Liver (tissue), 9 donors: ENCODE measurements around the gene PTPRN2. TPM values are rescaled to one million over a fixed set of nuclear protein-coding genes. Genes with fewer than 3 reads are reported as not detected.

Source experiments
- DNase-seq: peaks from one replicate; pipeline ENCODE4 v3.0.0-alpha.2; 2017; ENCODE audit warnings: low spot score
- H3K27ac ChIP-seq, 2 donors: one replicate each; pipeline ENCODE4 v1.7.0; 2013; ENCODE audit warnings: inconsistent platforms in 2 of 2, low read length in 2 of 2, control low read depth in 1 of 2, low read depth in 1 of 2, mild to moderate bottlenecking in 1 of 2
- H3K27me3 ChIP-seq, 4 donors: one replicate each; pipeline versions ENCODE4 v1.6.1 to v1.7.0; 2013; ENCODE audit warnings: low read length in 3 of 4, inconsistent platforms in 1 of 4, mild to moderate bottlenecking in 1 of 4, moderate library complexity in 1 of 4; ENCODE audit not compliant: control insufficient read depth in 4 of 4, insufficient read depth in 4 of 4
- H3K36me3 ChIP-seq, 4 donors: one replicate each; pipeline versions ENCODE4 v1.6.1 to v1.7.0; 2013; ENCODE audit warnings: low read length in 3 of 4, mild to moderate bottlenecking in 3 of 4, low read depth in 1 of 4, moderate library complexity in 1 of 4; ENCODE audit not compliant: control insufficient read depth in 4 of 4, insufficient read depth in 3 of 4
- H3K4me1 ChIP-seq, 4 donors: one replicate each; pipeline versions ENCODE4 v1.6.1 to v1.7.0; 2013; ENCODE audit warnings: low read length in 3 of 4, mild to moderate bottlenecking in 3 of 4, moderate library complexity in 1 of 4; ENCODE audit not compliant: control insufficient read depth in 4 of 4, insufficient read depth in 4 of 4
- H3K4me3 ChIP-seq, 3 donors: one replicate each; pipeline versions ENCODE4 v1.6.1 to v1.7.0; 2013; ENCODE audit warnings: low read length in 3 of 3, control low read depth in 1 of 3, low read depth in 1 of 3, mild to moderate bottlenecking in 1 of 3
- H3K9ac ChIP-seq, 2 donors: one replicate each; pipeline ENCODE4 v1.7.0; 2013; ENCODE audit warnings: low read length in 2 of 2, mild to moderate bottlenecking in 2 of 2, moderate library complexity in 2 of 2, control low read depth in 1 of 2, low read depth in 1 of 2
- H3K9me3 ChIP-seq, 4 donors: one replicate each; pipeline versions ENCODE4 v1.6.1 to v1.7.0; 2013; ENCODE audit warnings: low read length in 3 of 4; ENCODE audit not compliant: control insufficient read depth in 4 of 4
- CTCF ChIP-seq: fragments of 150-350 bp; IDR thresholded peaks from 2 replicates; pipeline ENCODE4 v1.5.1; 2017; ENCODE audit warnings: improper control_type of control experiment, low read depth, low read length; ENCODE audit not compliant: missing input control
- EGR1 ChIP-seq, 2 donors: IDR thresholded peaks; 2 replicates each; pipeline ENCODE4 v1.6.1; 2016 to 2018; ENCODE audit warnings: antibody characterized with exemption in 2 of 2, low read depth in 2 of 2
- FOXA1 ChIP-seq: IDR thresholded peaks from 2 replicates; pipeline ENCODE4 v1.6.1; 2016; ENCODE audit warnings: antibody characterized with exemption
- FOXA2 ChIP-seq: IDR thresholded peaks from 2 replicates; pipeline ENCODE4 v1.6.1; 2016; ENCODE audit warnings: antibody characterized with exemption
- HNF4A ChIP-seq, 2 donors: conservative IDR thresholded peaks; 2 replicates each; pipeline ENCODE4 v1.6.1; 2016; ENCODE audit warnings: antibody characterized with exemption in 2 of 2, mild to moderate bottlenecking in 2 of 2
- MAX ChIP-seq: IDR thresholded peaks from 2 replicates; pipeline ENCODE4 v1.6.1; 2016; ENCODE audit warnings: antibody characterized with exemption
- RAD21 ChIP-seq, 2 donors: IDR thresholded peaks; 2 replicates each; pipeline ENCODE4 v1.6.1; 2016; ENCODE audit warnings: antibody characterized with exemption in 2 of 2, mild to moderate bottlenecking in 2 of 2
- RXRA ChIP-seq, 2 donors: IDR thresholded peaks; 2 replicates each; pipeline ENCODE4 v1.6.1; 2017 to 2018; ENCODE audit warnings: antibody characterized with exemption in 2 of 2, mild to moderate bottlenecking in 1 of 2
- SP1 ChIP-seq: IDR thresholded peaks from 2 replicates; pipeline ENCODE4 v1.6.1; 2018; ENCODE audit warnings: antibody characterized with exemption, mild to moderate bottlenecking
- TAF1 ChIP-seq: conservative IDR thresholded peaks from 2 replicates; pipeline ENCODE4 v1.6.1; 2016; ENCODE audit warnings: antibody characterized with exemption, mild to moderate bottlenecking
- YY1 ChIP-seq: IDR thresholded peaks from 2 replicates; pipeline ENCODE4 v1.6.1; 2016; ENCODE audit warnings: antibody characterized with exemption, mild to moderate bottlenecking
- WGBS: extraction: QIAGEN DNeasy Blood & Tissue Kit; methylation state at CpG from one replicate; pipeline ENCODE4 v1.1.7; 2013; 5-methylcytosine and 5-hydroxymethylcytosine counted together
- polyA plus RNA-seq, 2 donors: library from polyadenylated mRNA; stranded (reverse) in 1 of 2; unstranded in 1 of 2; fragments of 200-250 nt in 1 of 2; fragments of >200 nt in 1 of 2; fragmentation: Nextera tagmentation in 1 of 2; extraction: Ambion mirVana in 1 of 2; gene quantifications; one replicate each; pipeline versions ENCODE4 v1.2.1 to v1.2.3, GENCODE V29; 2013 to 2015
- total RNA-seq, 2 donors: library from RNA; depleted of rRNA; stranded (reverse); fragments of >200 nt; gene quantifications; one replicate each; pipeline ENCODE4 v1.2.3, GENCODE V29; 2014
- TF ChIP-seq, protein P1 (sequence below): IDR thresholded peaks from 2 replicates; pipeline ENCODE4 v1.6.1; 2016; ENCODE audit warnings: antibody characterized with exemption, mild to moderate bottlenecking
- TF ChIP-seq, protein P2 (sequence below): IDR thresholded peaks from 2 replicates; pipeline ENCODE4 v1.6.1; 2016; ENCODE audit warnings: antibody characterized with exemption
- donor health status: healthy.
- donor health status: healthy.
- donor health status: healthy.
- donor health status: healthy.
- donor health status: healthy.

The PTPRN2 gene
- total and polyA plus RNA-seq, 4 donors: 0.75 to 1.9 (median 1.1) TPM

GRCh38 chr7:157770716-157771320 is 816.8 kb downstream of the PTPRN2 start:
- no peaks in the 10 kb centered on the region for H3K36me3 ChIP-seq
- H3K9ac ChIP-seq: no peak overlapping the region
- 93% methylated on average over 13 of the region's 13 CpGs for WGBS
- no peak overlapping the region for H3K27ac ChIP-seq
- no peak for DNase-seq
- no peaks in the 10 kb centered on the region for H3K27me3 ChIP-seq
- TF ChIP-seq, protein P1, sequence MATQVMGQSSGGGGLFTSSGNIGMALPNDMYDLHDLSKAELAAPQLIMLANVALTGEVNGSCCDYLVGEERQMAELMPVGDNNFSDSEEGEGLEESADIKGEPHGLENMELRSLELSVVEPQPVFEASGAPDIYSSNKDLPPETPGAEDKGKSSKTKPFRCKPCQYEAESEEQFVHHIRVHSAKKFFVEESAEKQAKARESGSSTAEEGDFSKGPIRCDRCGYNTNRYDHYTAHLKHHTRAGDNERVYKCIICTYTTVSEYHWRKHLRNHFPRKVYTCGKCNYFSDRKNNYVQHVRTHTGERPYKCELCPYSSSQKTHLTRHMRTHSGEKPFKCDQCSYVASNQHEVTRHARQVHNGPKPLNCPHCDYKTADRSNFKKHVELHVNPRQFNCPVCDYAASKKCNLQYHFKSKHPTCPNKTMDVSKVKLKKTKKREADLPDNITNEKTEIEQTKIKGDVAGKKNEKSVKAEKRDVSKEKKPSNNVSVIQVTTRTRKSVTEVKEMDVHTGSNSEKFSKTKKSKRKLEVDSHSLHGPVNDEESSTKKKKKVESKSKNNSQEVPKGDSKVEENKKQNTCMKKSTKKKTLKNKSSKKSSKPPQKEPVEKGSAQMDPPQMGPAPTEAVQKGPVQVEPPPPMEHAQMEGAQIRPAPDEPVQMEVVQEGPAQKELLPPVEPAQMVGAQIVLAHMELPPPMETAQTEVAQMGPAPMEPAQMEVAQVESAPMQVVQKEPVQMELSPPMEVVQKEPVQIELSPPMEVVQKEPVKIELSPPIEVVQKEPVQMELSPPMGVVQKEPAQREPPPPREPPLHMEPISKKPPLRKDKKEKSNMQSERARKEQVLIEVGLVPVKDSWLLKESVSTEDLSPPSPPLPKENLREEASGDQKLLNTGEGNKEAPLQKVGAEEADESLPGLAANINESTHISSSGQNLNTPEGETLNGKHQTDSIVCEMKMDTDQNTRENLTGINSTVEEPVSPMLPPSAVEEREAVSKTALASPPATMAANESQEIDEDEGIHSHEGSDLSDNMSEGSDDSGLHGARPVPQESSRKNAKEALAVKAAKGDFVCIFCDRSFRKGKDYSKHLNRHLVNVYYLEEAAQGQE: no peak
- TF ChIP-seq EGR1 (IDR thresholded peaks at IDR 0.05; ENCODE audit: low read depth in 2 of 2): no peak
- no peak for TF ChIP-seq YY1
- no peak for TF ChIP-seq MAX
- TF ChIP-seq CTCF: no peak
- TF ChIP-seq HNF4A (conservative IDR thresholded peaks at IDR 0.05): no peak
- no peak for TF ChIP-seq RAD21 (IDR thresholded peaks at IDR 0.05)
- TF ChIP-seq SP1: no peak
- no peak for TF ChIP-seq TAF1
- no peak for TF ChIP-seq RXRA (IDR thresholded peaks at IDR 0.05)
- no peak for TF ChIP-seq FOXA2
- TF ChIP-seq FOXA1: no peak
- H3K9me3 ChIP-seq: peaks cover 2 to 16% (median 7%) of the 10 kb centered on the region in 4 donors
- no peaks in the 10 kb centered on the region for H3K4me1 ChIP-seq
- no peak overlapping the region for H3K4me3 ChIP-seq

- H3K36me3 ChIP-seq: no peaks in the 10 kb centered on the region
- TF ChIP-seq MAX (no peak), SP1 (no peak), RAD21 (IDR thresholded peaks at IDR 0.05) (no peak)
- TF ChIP-seq, protein P2, sequence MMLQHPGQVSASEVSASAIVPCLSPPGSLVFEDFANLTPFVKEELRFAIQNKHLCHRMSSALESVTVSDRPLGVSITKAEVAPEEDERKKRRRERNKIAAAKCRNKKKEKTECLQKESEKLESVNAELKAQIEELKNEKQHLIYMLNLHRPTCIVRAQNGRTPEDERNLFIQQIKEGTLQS: no peak
- no peak overlapping the region for H3K4me3 ChIP-seq
- peaks cover 2 to 18% (median 12%) of the 10 kb centered on the region in 4 donors for H3K9me3 ChIP-seq
- no peak overlapping the region for H3K27ac ChIP-seq
- H3K27me3 ChIP-seq: no peaks in the 10 kb centered on the region
- no peak overlapping the region for H3K9ac ChIP-seq
- no peak for DNase-seq
- 79% methylated on average over 19 of the region's 19 CpGs for WGBS
- no peaks in the 10 kb centered on the region for H3K4me1 ChIP-seq
These were observed 818.0 kb downstream of the PTPRN2 start for GRCh38 chr7:157769526-157770215.
